B cell (primary cell): ENCODE measurements around the gene BROX. TPM values are rescaled to one million over a fixed set of nuclear protein-coding genes. Genes with fewer than 3 reads are reported as not detected.

Experiments
- ATAC-seq: fragments of 200-7000 bp; cut with Tn5 transposase; one replicate; pipeline ENCODE4 v1.10.0; 2021; ENCODE audit warnings: low read depth, mild to moderate bottlenecking, moderate number of reproducible peaks, moderate library complexity
- CTCF ChIA-PET: fragments of 350-600 bp; sonication (Branson Sonifier 250); formaldehyde crosslinking; loops from one replicate; lab custom pipeline; 2021; ENCODE audit warnings: antibody characterized with exemption, inconsistent platforms; lab: Charles Lee
- POLR2A ChIA-PET: fragments of 350-600 bp; sonication (Branson Sonifier 250); formaldehyde crosslinking; loops from one replicate; lab custom pipeline; 2021; ENCODE audit warnings: antibody characterized with exemption; lab: Charles Lee
- DNase-seq: peaks from one replicate; pipeline ENCODE4 v3.0.0; 2013
- H2AFZ ChIP-seq: 2 replicates; pipeline ENCODE4 v1.6.1; 2012; ENCODE audit warnings: mild to moderate bottlenecking, low read depth, low read length; ENCODE audit not compliant: insufficient read depth, poor library complexity, severe bottlenecking
- H3K27ac ChIP-seq, 2 donors: 1 replicate in 1 of 2; 2 replicates in 1 of 2; pipeline ENCODE4 v1.5.1; 2012 to 2013; ENCODE audit warnings: low read length in 2 of 2, mild to moderate bottlenecking in 2 of 2, moderate library complexity in 1 of 2
- H3K27me3 ChIP-seq, 4 experiments: fragments of 200-600 bp in 1 of 4; sonication (generic) in 1 of 4; replicated peaks in 1 of 4; 1 replicate in 2 of 4; 2 replicates in 2 of 4; pipeline versions ENCODE4 v1.6.1 to v1.7.0; 2013 to 2016; ENCODE audit warnings: low read length in 3 of 4, mild to moderate bottlenecking in 2 of 4, mixed read lengths in 1 of 4, moderate library complexity in 1 of 4; ENCODE audit not compliant: insufficient read depth in 4 of 4, control insufficient read depth in 3 of 4; ENCODE audit errors: control extremely low read depth in 1 of 4
- H3K36me3 ChIP-seq, 2 experiments: replicated peaks in 1 of 2; 1 replicate in 1 of 2; 2 replicates in 1 of 2; pipeline versions ENCODE4 v1.6.1 to v1.7.1; 2013; ENCODE audit warnings: low read length in 1 of 2; ENCODE audit not compliant: insufficient read depth in 2 of 2, control insufficient read depth in 1 of 2; ENCODE audit errors: control extremely low read depth in 1 of 2, extremely low read depth in 1 of 2
- H3K4me1 ChIP-seq, 2 donors: fragments of 200-600 bp in 1 of 2; sonication (generic) in 1 of 2; 1 replicate in 1 of 2; 2 replicates in 1 of 2; pipeline versions ENCODE4 v1.5.1 to v1.6.1; 2013 to 2017; ENCODE audit warnings: low read length in 2 of 2; ENCODE audit not compliant: control insufficient read depth in 2 of 2, insufficient read depth in 2 of 2
- H3K4me2 ChIP-seq: replicated peaks from 2 replicates; pipeline ENCODE3; 2012; ENCODE audit warnings: mild to moderate bottlenecking, low read depth, low read length; ENCODE audit not compliant: poor library complexity, severe bottlenecking
- H3K4me3 ChIP-seq, 5 experiments: fragments of 200-600 bp in 1 of 5; sonication (generic) in 1 of 5; 1 replicate in 3 of 5; 2 replicates in 2 of 5; pipeline versions ENCODE4 v1.5.1 to v1.7.0; 2011 to 2016; ENCODE audit warnings: low read length in 4 of 5, mild to moderate bottlenecking in 4 of 5, low read depth in 2 of 5, control low read depth in 1 of 5, moderate library complexity in 1 of 5; ENCODE audit not compliant: insufficient read depth in 1 of 5; ENCODE audit errors: control extremely low read depth in 1 of 5, extremely low read depth in 1 of 5
- H3K79me2 ChIP-seq: fragments of 200-600 bp; sonication (generic); one replicate; pipeline ENCODE4 v1.6.0; 2016; ENCODE audit warnings: low read length; ENCODE audit not compliant: control insufficient read depth, insufficient read depth
- H3K9ac ChIP-seq: fragments of 200-600 bp; sonication (generic); 2 replicates; pipeline ENCODE4 v1.6.1; 2017; ENCODE audit warnings: mild to moderate bottlenecking, low read length, moderate library complexity
- H3K9me3 ChIP-seq, 3 donors: one replicate each; pipeline versions ENCODE4 v1.6.1 to v1.7.1; 2013; ENCODE audit warnings: low read length in 2 of 3; ENCODE audit not compliant: control insufficient read depth in 2 of 3, insufficient read depth in 1 of 3; ENCODE audit errors: control extremely low read depth in 1 of 3
- H4K20me1 ChIP-seq: 2 replicates; pipeline ENCODE4 v1.6.0; 2012; ENCODE audit warnings: mild to moderate bottlenecking, low read length; ENCODE audit not compliant: insufficient read depth, control insufficient read depth, poor library complexity, severe bottlenecking
- H3K27ac Mint-ChIP-seq: one replicate; pipeline ENCODE4 v1.8.0; 2021; ENCODE audit warnings: mixed read lengths
- H3K27me3 Mint-ChIP-seq: one replicate; pipeline ENCODE4 v1.8.0; 2021; ENCODE audit warnings: mixed read lengths
- H3K4me1 Mint-ChIP-seq: one replicate; pipeline ENCODE4 v1.8.0; 2021; ENCODE audit warnings: mixed read lengths
- H3K4me3 Mint-ChIP-seq: one replicate; pipeline ENCODE4 v1.8.0; 2021; ENCODE audit warnings: mixed read lengths
- H3K9me3 Mint-ChIP-seq: one replicate; pipeline ENCODE4 v1.8.0; 2022; ENCODE audit warnings: mixed read lengths; ENCODE audit not compliant: insufficient read depth
- EZH2 ChIP-seq: IDR thresholded peaks from 2 replicates; pipeline ENCODE4 v1.6.1; 2012; ENCODE audit warnings: borderline replicate concordance, low read depth, mild to moderate bottlenecking, moderate library complexity, low read length; ENCODE audit not compliant: insufficient read depth, poor library complexity, severe bottlenecking
- WGBS: methylation state at CpG from one replicate; pipeline ENCODE4 v1.1.5; 2013; ENCODE audit warnings: missing lambda C conversion rate; ENCODE audit not compliant: insufficient coverage; 5-methylcytosine and 5-hydroxymethylcytosine counted together
- intact Hi-C: fragments of 100-400 bp; cut with micrococcal nuclease; formaldehyde crosslinking; loops from one replicate; pipeline ENCODE4 v1.10.0; 2022
- polyA plus RNA-seq: library from polyadenylated mRNA; depleted of rRNA; stranded (reverse); fragments of >200 nt; gene quantifications from 2 replicates; pipeline ENCODE4 v1.2.3, GENCODE V29; 2012
- total RNA-seq, 2 donors: library from RNA; stranded (reverse); fragments of 120-200 nt in 1 of 2; gene quantifications; 1 replicate in 1 of 2; 2 replicates in 1 of 2; pipeline versions ENCODE4 v1.2.3 to v1.2.4, GENCODE V29; 2013 to 2022
- TF ChIP-seq, protein P1 (sequence below): fragments of 200-600 bp; IDR thresholded peaks from one replicate; pipeline ENCODE4 v1.8.0; 2022; ENCODE audit warnings: antibody characterized with exemption, mild to moderate bottlenecking

BROX gene
- total and polyA plus RNA-seq, 2 donors (not counting 1 experiment from before 2014, with no cell fraction given), result 8.7 to 57.8 TPM

DNA sequence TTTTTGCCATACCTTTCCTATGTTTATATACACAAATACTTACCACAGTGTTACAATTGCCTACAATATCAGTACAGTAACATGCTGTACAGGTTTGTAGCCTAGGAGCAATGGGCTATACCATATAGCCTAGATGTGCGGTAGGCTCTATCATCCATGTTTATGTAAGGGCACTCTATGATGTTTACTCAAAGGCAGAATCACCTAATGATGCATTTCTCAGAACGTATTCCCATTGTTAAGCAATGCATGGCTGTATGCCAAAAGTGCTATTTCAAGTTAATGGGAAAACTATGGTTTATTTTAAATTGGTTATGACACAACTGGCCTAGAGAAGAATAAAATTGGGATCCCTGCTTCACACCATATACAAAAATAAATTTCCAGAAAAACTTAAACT, 65.6 kb downstream of the BROX start:
- H3K4me3 Mint-ChIP-seq, result no peak overlapping the region
- no CpG with 5 or more reads among the region's 2 CpGs for WGBS
- no peak overlapping the region for H2AFZ ChIP-seq
- ATAC-seq, result no peak
- H3K27me3 Mint-ChIP-seq, result no peaks in the 10 kb centered on the region
- no peak overlapping the region for H3K27ac ChIP-seq
- ChIA-PET POLR2A (no interaction called here), CTCF (no interaction called here)
- no peak overlapping the region for H3K27ac Mint-ChIP-seq
- H3K9ac ChIP-seq, result no peak overlapping the region
- peaks cover 22% of the 10 kb centered on the region for H3K4me1 Mint-ChIP-seq
- no peak overlapping the region for H3K4me3 ChIP-seq
- H3K36me3 ChIP-seq, result no peaks in the 10 kb centered on the region
- H3K4me1 ChIP-seq, result peaks cover 15 to 18% of the 10 kb centered on the region in 2 donors
- intact Hi-C loops, result no loop called here
- no peak for TF ChIP-seq EZH2
- TF ChIP-seq, protein P1, sequence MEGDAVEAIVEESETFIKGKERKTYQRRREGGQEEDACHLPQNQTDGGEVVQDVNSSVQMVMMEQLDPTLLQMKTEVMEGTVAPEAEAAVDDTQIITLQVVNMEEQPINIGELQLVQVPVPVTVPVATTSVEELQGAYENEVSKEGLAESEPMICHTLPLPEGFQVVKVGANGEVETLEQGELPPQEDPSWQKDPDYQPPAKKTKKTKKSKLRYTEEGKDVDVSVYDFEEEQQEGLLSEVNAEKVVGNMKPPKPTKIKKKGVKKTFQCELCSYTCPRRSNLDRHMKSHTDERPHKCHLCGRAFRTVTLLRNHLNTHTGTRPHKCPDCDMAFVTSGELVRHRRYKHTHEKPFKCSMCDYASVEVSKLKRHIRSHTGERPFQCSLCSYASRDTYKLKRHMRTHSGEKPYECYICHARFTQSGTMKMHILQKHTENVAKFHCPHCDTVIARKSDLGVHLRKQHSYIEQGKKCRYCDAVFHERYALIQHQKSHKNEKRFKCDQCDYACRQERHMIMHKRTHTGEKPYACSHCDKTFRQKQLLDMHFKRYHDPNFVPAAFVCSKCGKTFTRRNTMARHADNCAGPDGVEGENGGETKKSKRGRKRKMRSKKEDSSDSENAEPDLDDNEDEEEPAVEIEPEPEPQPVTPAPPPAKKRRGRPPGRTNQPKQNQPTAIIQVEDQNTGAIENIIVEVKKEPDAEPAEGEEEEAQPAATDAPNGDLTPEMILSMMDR, result no peak
- no peaks in the 10 kb centered on the region for H4K20me1 ChIP-seq
- H3K79me2 ChIP-seq, result no peaks in the 10 kb centered on the region
- H3K4me2 ChIP-seq, result no peak overlapping the region
- no peak for DNase-seq
- peaks cover 4% of the 10 kb centered on the region for H3K9me3 Mint-ChIP-seq
- H3K27me3 ChIP-seq, result no peaks in the 10 kb centered on the region
- H3K9me3 ChIP-seq, result peaks cover 0 to 1% (median 0%) of the 10 kb centered on the region in 3 donors

DNA sequence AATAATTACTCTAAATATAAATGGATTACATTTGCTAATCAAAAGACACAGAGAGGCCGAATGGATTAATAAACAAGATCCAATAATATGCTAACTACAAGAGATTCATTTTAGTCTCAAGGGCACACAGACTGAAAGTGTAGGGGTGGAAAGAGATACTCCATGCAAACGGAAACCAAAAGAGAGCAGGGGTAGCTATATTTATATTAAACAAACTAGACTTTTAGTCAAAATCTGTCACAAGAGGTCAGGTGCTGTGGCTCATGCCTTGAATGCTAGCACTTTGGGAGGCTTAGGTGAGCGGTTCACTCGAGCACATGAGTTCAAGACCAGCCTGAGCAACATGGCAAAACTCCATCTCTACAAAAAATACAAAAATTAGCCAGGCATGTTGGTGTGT, 68.9 kb downstream of the BROX start:
- H3K27me3 ChIP-seq, result no peaks in the 10 kb centered on the region
- H3K4me1 Mint-ChIP-seq, result peaks cover 26% of the 10 kb centered on the region
- no peak overlapping the region for H3K4me2 ChIP-seq
- ChIA-PET CTCF (no interaction called here), POLR2A (no interaction called here)
- TF ChIP-seq, protein P1, result no peak
- no peak for TF ChIP-seq EZH2
- H3K4me1 ChIP-seq, result no peaks in the 10 kb centered on the region
- peaks cover 4% of the 10 kb centered on the region for H3K9me3 Mint-ChIP-seq
- H3K9me3 ChIP-seq, result peaks cover 0 to 1% (median 0%) of the 10 kb centered on the region in 3 donors
- intact Hi-C loops, result no loop called here
- no peak overlapping the region for H3K4me3 Mint-ChIP-seq
- no peak for DNase-seq
- no peak overlapping the region for H3K27ac Mint-ChIP-seq
- H3K27me3 Mint-ChIP-seq, result no peaks in the 10 kb centered on the region
- no peaks in the 10 kb centered on the region for H3K36me3 ChIP-seq
- H4K20me1 ChIP-seq, result no peaks in the 10 kb centered on the region
- H3K9ac ChIP-seq, result no peak overlapping the region
- H3K4me3 ChIP-seq, result no peak overlapping the region
- WGBS, result no CpG with 5 or more reads among the region's 4 CpGs
- ATAC-seq, result no peak
- H2AFZ ChIP-seq, result no peak overlapping the region
- H3K27ac ChIP-seq, result no peak overlapping the region
- no peaks in the 10 kb centered on the region for H3K79me2 ChIP-seq
